ENCODE data around the gene ECT2. TPM values are rescaled to one million over a fixed set of nuclear protein-coding genes. Genes with fewer than 3 reads are reported as not detected.
"Not testable (repeated sequence)": the region's sequence is repeated elsewhere in the genome, so short reads cannot be mapped to it uniquely, and the experiment has no call there.

The ECT2 gene
- 1 to 10 TPM; 1.2 to 8.5 (median 2.1) TPM for polyA plus RNA-seq (ENCODE audit: low read depth in 6 of 6)

GRCh38 chr3:172750368-172751174 lies at the start of gene ECT2:
TSS of gene ECT2 (plus strand) at chr3:172750726. CDS start at chr3:172754531, 3,805 bp downstream.
- no peaks in the 10 kb centered on the region for H3K27me3 Mint-ChIP-seq
- H3K4me3 Mint-ChIP-seq = peak within 1 kb of the TSS; percentile 88 to 100 (median 97)
- ATAC-seq (ENCODE audit: low read depth in 2 of 2) (peak; percentile 96 to 97), DNase-seq (peak; percentile 92)
- no peaks in the 10 kb centered on the region for H3K36me3 Mint-ChIP-seq
- peak within 1 kb of the TSS; percentile 86 to 97 (median 91) for H3K27ac Mint-ChIP-seq
- peaks cover 7 to 18% (median 8%) of the 10 kb centered on the region in 3 donors for H3K4me1 Mint-ChIP-seq
- no peaks in the 10 kb centered on the region for H3K9me3 Mint-ChIP-seq

- peak overlapping the region in 2 of 6 donors; percentile 10 to 36 for H3K27ac Mint-ChIP-seq
- no peaks in the 10 kb centered on the region for H3K27me3 Mint-ChIP-seq
These were observed 49.5 kb upstream of the ECT2 start for GRCh38 chr3:172700936-172701455.

GRCh38 chr3:172701751-172702150 lies 48.8 kb upstream of the ECT2 start:
- Mint-ChIP-seq H3K4me1 (peaks cover 16 to 33% (median 26%) of the 10 kb centered on the region in 3 donors), H3K27me3 (no peaks in the 10 kb centered on the region), H3K4me3 (no peak overlapping the region), H3K27ac (peak overlapping the region in 1 of 6 donors; percentile 29), H3K9me3 (no peaks in the 10 kb centered on the region), H3K36me3 (peaks cover 0 to 7% of the 10 kb centered on the region in 2 donors)
- no peak for ATAC-seq (ENCODE audit: low read depth in 2 of 2)
- no peak for DNase-seq

More at GRCh38 chr3:172700936-172701455, 49.5 kb upstream of the ECT2 start:
- DNase-seq = no peak
- no peak overlapping the region for H3K4me3 Mint-ChIP-seq
- no peak for ATAC-seq (ENCODE audit: low read depth in 2 of 2)
- peaks cover 16 to 33% (median 26%) of the 10 kb centered on the region in 3 donors for H3K4me1 Mint-ChIP-seq
- no peaks in the 10 kb centered on the region for H3K9me3 Mint-ChIP-seq
- peaks cover 0 to 7% of the 10 kb centered on the region in 2 donors for H3K36me3 Mint-ChIP-seq

- Mint-ChIP-seq H3K36me3 (peaks cover 0 to 7% of the 10 kb centered on the region in 2 donors), H3K27me3 (no peaks in the 10 kb centered on the region), H3K4me3 (no peak overlapping the region), H3K27ac (no peak overlapping the region), H3K9me3 (no peaks in the 10 kb centered on the region), H3K4me1 (peaks cover 16 to 33% (median 26%) of the 10 kb centered on the region in 3 donors)
- DNase-seq (no peak), ATAC-seq (ENCODE audit: low read depth in 2 of 2) (no peak)
These were observed 48.3 kb upstream of the ECT2 start for GRCh38 chr3:172702256-172702655.

GRCh38 chr3:172702731-172703130 lies 47.8 kb upstream of the ECT2 start:
- not testable (repeated sequence) for H3K27ac Mint-ChIP-seq; H3K36me3 Mint-ChIP-seq; DNase-seq; H3K27me3 Mint-ChIP-seq; H3K4me3 Mint-ChIP-seq; ATAC-seq (ENCODE audit: low read depth in 2 of 2); H3K9me3 Mint-ChIP-seq
- peaks cover 16 to 33% (median 26%) of the 10 kb centered on the region in 3 donors for H3K4me1 Mint-ChIP-seq

- DNase-seq = no peak
- Mint-ChIP-seq H3K36me3 (peaks cover 0 to 7% of the 10 kb centered on the region in 2 donors), H3K27ac (peak overlapping the region in 1 of 6 donors; percentile 17), H3K27me3 (no peaks in the 10 kb centered on the region), H3K4me1 (peaks cover 18 to 25% (median 24%) of the 10 kb centered on the region in 3 donors), H3K9me3 (no peaks in the 10 kb centered on the region), H3K4me3 (no peak overlapping the region)
- ATAC-seq (ENCODE audit: low read depth in 2 of 2) = no peak
These were observed 46.5 kb upstream of the ECT2 start for GRCh38 chr3:172704001-172704400.

GRCh38 chr3:172705170-172705569 lies 45.4 kb upstream of the ECT2 start:
- no peak for ATAC-seq (ENCODE audit: low read depth in 2 of 2)
- peaks cover 26 to 35% (median 32%) of the 10 kb centered on the region in 3 donors for H3K4me1 Mint-ChIP-seq
- DNase-seq = no peak
- peak overlapping the region in 1 of 6 donors; percentile 8 for H3K27ac Mint-ChIP-seq
- H3K27me3 Mint-ChIP-seq = no peaks in the 10 kb centered on the region
- H3K4me3 Mint-ChIP-seq = no peak overlapping the region
- H3K36me3 Mint-ChIP-seq = peaks cover 0 to 7% of the 10 kb centered on the region in 2 donors
- no peaks in the 10 kb centered on the region for H3K9me3 Mint-ChIP-seq

GRCh38 chr3:172707030-172707429 lies 43.5 kb upstream of the ECT2 start:
- H3K4me1 Mint-ChIP-seq = peaks cover 33% of the 10 kb centered on the region in 3 donors

GRCh38 chr3:172707967-172708366 lies 42.6 kb upstream of the ECT2 start:
- Mint-ChIP-seq H3K4me3 (no peak overlapping the region), H3K9me3 (no peaks in the 10 kb centered on the region), H3K27me3 (no peaks in the 10 kb centered on the region), H3K27ac (peak overlapping the region in 1 of 6 donors; percentile 71), H3K36me3 (no peaks in the 10 kb centered on the region), H3K4me1 (peaks cover 29 to 32% (median 30%) of the 10 kb centered on the region in 3 donors)
- ATAC-seq (ENCODE audit: low read depth in 2 of 2) = no peak
- no peak for DNase-seq

More at GRCh38 chr3:172707030-172707429, 43.5 kb upstream of the ECT2 start:
- no peaks in the 10 kb centered on the region for H3K9me3 Mint-ChIP-seq
- DNase-seq = no peak
- H3K36me3 Mint-ChIP-seq = peaks cover 0 to 1% of the 10 kb centered on the region in 2 donors
- H3K27me3 Mint-ChIP-seq = no peaks in the 10 kb centered on the region
- H3K4me3 Mint-ChIP-seq = peak overlapping the region in 1 of 8 donors; percentile 6
- ATAC-seq (ENCODE audit: low read depth in 2 of 2) = no peak
- peak overlapping the region in 1 of 6 donors; percentile 7 for H3K27ac Mint-ChIP-seq

GRCh38 chr3:172708921-172709773 lies 41.4 kb upstream of the ECT2 start:
- ATAC-seq (ENCODE audit: low read depth in 2 of 2) (no peak), DNase-seq (no peak)
- Mint-ChIP-seq H3K9me3 (no peaks in the 10 kb centered on the region), H3K36me3 (no peaks in the 10 kb centered on the region), H3K4me3 (peak overlapping the region; percentile 79 to 99 (median 97)), H3K27ac (peak overlapping the region in 2 of 6 donors; percentile 14 to 20), H3K4me1 (peaks cover 26 to 30% (median 27%) of the 10 kb centered on the region in 3 donors), H3K27me3 (no peaks in the 10 kb centered on the region)

GRCh38 chr3:172709774-172710663 lies 40.5 kb upstream of the ECT2 start:
- ATAC-seq (ENCODE audit: low read depth in 2 of 2) = peak in 1 of 2 donors; percentile 11
- Mint-ChIP-seq H3K4me3 (peak overlapping the region; percentile 92 to 99 (median 98)), H3K4me1 (peaks cover 19 to 30% (median 26%) of the 10 kb centered on the region in 3 donors), H3K9me3 (no peaks in the 10 kb centered on the region), H3K27ac (peak overlapping the region; percentile 77 to 88 (median 84)), H3K36me3 (no peaks in the 10 kb centered on the region), H3K27me3 (no peaks in the 10 kb centered on the region)
- DNase-seq = no peak

GRCh38 chr3:172710664-172711453 lies 39.7 kb upstream of the ECT2 start, which contains the start of gene NCEH1:
TSS of gene NCEH1 (minus strand) at chr3:172711067. CDS start at chr3:172710984, 83 bp downstream.
- H3K9me3 Mint-ChIP-seq = no peaks in the 10 kb centered on the region
- H3K4me1 Mint-ChIP-seq = peaks cover 19 to 30% (median 26%) of the 10 kb centered on the region in 3 donors
- H3K4me3 Mint-ChIP-seq = peak within 1 kb of the TSS; percentile 92 to 99 (median 98)
- no peaks in the 10 kb centered on the region for H3K27me3 Mint-ChIP-seq
- H3K36me3 Mint-ChIP-seq = no peaks in the 10 kb centered on the region
- DNase-seq (peak; percentile 77), ATAC-seq (ENCODE audit: low read depth in 2 of 2) (peak; percentile 97 to 98)
- peak within 1 kb of the TSS; percentile 77 to 88 (median 84) for H3K27ac Mint-ChIP-seq

Data from naive B cell (primary cell).